ENCODE results near the gene ADAMTS14.

DNA sequence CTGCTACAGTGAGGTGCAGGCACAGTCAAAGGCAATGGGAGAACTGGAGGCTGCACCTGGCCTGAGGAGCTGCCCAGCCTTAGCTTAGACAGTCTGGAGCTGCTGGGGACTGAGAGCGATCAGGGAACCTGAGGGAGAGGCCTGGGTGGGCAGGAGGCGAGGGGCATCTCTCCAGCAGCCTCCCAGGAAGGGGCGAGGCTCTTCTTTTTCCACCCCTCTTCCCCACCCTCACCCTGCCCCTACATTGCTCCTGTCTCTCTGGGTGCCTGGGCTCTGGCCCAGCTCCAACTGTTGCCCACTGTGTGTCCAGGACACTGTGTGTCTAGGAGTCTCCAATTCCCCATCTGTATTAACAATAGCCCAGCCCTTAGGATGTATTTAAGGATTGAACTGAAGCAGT is 76.0 kb downstream of the ADAMTS14 start:
- TF ChIP-seq, protein P1, sequence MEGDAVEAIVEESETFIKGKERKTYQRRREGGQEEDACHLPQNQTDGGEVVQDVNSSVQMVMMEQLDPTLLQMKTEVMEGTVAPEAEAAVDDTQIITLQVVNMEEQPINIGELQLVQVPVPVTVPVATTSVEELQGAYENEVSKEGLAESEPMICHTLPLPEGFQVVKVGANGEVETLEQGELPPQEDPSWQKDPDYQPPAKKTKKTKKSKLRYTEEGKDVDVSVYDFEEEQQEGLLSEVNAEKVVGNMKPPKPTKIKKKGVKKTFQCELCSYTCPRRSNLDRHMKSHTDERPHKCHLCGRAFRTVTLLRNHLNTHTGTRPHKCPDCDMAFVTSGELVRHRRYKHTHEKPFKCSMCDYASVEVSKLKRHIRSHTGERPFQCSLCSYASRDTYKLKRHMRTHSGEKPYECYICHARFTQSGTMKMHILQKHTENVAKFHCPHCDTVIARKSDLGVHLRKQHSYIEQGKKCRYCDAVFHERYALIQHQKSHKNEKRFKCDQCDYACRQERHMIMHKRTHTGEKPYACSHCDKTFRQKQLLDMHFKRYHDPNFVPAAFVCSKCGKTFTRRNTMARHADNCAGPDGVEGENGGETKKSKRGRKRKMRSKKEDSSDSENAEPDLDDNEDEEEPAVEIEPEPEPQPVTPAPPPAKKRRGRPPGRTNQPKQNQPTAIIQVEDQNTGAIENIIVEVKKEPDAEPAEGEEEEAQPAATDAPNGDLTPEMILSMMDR (conservative IDR thresholded peaks at IDR 0.05; ENCODE audit: low read depth, low read length), result no peak
- TF ChIP-seq EZH2 (IDR thresholded peaks at IDR 0.05; ENCODE audit: low read length, unreplicated experiment), result no peak

Measured in PC-3 (cell line).